GM13977 (cell line): ENCODE results near the gene PPP6R2.

Experiments used
- DNase-seq: peaks from one replicate; pipeline ENCODE4 v3.0.0; 2012; ENCODE audit warnings: low spot score
- CTCF ChIP-seq: IDR thresholded peaks from 2 replicates; pipeline ENCODE4 v1.5.1; 2012; ENCODE audit warnings: mild to moderate bottlenecking, control low read depth; ENCODE audit not compliant: insufficient read depth; ENCODE audit errors: extremely low read depth, missing control alignments
- in situ Hi-C: fragments of 300-500 bp; cut with MboI; formaldehyde crosslinking; loops from one replicate; pipeline ENCODE4 v1.12.0; 2022; ENCODE audit warnings: low sequenced_read_pairs, low pct_unique_long_range_greater_than_20kb, mixed read lengths, inconsistent platforms; ENCODE audit not compliant: unreplicated experiment

Gene PPP6R2

GRCh38 chr22:50454556-50455075 is 111.5 kb downstream of the PPP6R2 start:
- no peak for TF ChIP-seq CTCF
- DNase-seq, result no peak
- in situ Hi-C loops, result no loop called here

GRCh38 chr22:50455201-50455600 is 112.1 kb downstream of the PPP6R2 start:
- no peak for DNase-seq
- in situ Hi-C loops, result no loop called here
- no peak for TF ChIP-seq CTCF

- no peak for TF ChIP-seq CTCF
- no peak for DNase-seq
Observed at GRCh38 chr22:50456026-50456425, 112.9 kb downstream of the PPP6R2 start.

GRCh38 chr22:50456466-50457234 is 113.5 kb downstream of the PPP6R2 start:
- TF ChIP-seq CTCF, result peak; percentile 43
- in situ Hi-C loops, result no loop called here
- DNase-seq, result peak; percentile 72

More at GRCh38 chr22:50456026-50456425, 112.9 kb downstream of the PPP6R2 start:
- in situ Hi-C loops, result no loop called here

GRCh38 chr22:50459016-50459415 is 115.9 kb downstream of the PPP6R2 start:
- in situ Hi-C loops, result no loop called here
- TF ChIP-seq CTCF, result no peak
- DNase-seq, result no peak

GRCh38 chr22:50459496-50460140 is 116.5 kb downstream of the PPP6R2 start:
- in situ Hi-C loops, result no loop called here
- TF ChIP-seq CTCF, result peak; percentile 17
- no peak for DNase-seq
